Trophoblast cell (in vitro differentiated cells and primary cell): ENCODE results near the gene AFF4. TPM values are rescaled to one million over a fixed set of nuclear protein-coding genes. Genes with fewer than 3 reads are reported as not detected.
"Not testable (repeated sequence)": the region's sequence is repeated elsewhere in the genome, so short reads cannot be mapped to it uniquely, and the experiment has no call there.

ENCODE experiments used
- DNase-seq, 2 donors: peaks; one replicate each; pipeline ENCODE4 v3.0.0-alpha.2; 2016
- H2AFZ ChIP-seq: 2 replicates; pipeline ENCODE4 v1.6.1; 2013; ENCODE audit warnings: low read length, moderate library complexity, mild to moderate bottlenecking; ENCODE audit not compliant: insufficient read depth, poor library complexity
- H2AK5ac ChIP-seq: 2 replicates; pipeline ENCODE4 v1.6.1; 2013; ENCODE audit warnings: mild to moderate bottlenecking, low read length
- H2BK120ac ChIP-seq: 2 replicates; pipeline ENCODE4 v1.6.1; 2013; ENCODE audit warnings: low read length, mild to moderate bottlenecking, moderate library complexity; ENCODE audit not compliant: insufficient read depth, poor library complexity
- H2BK12ac ChIP-seq: 2 replicates; pipeline ENCODE4 v1.6.1; 2013; ENCODE audit warnings: mild to moderate bottlenecking, low read length, moderate library complexity
- H2BK5ac ChIP-seq: 2 replicates; pipeline ENCODE4 v1.6.1; 2013; ENCODE audit warnings: low read length, low read depth, moderate library complexity, mild to moderate bottlenecking; ENCODE audit not compliant: poor library complexity
- H3K14ac ChIP-seq: 2 replicates; pipeline ENCODE4 v1.6.1; 2013; ENCODE audit warnings: mild to moderate bottlenecking, low read length
- H3K18ac ChIP-seq: 2 replicates; pipeline ENCODE4 v1.6.1; 2013; ENCODE audit warnings: mild to moderate bottlenecking, low read length
- H3K23ac ChIP-seq: 2 replicates; pipeline ENCODE4 v1.6.1; 2013; ENCODE audit warnings: low read length
- H3K27ac ChIP-seq: 2 replicates; pipeline ENCODE4 v1.5.1; 2013; ENCODE audit warnings: low read depth, mild to moderate bottlenecking, inconsistent platforms, low read length, moderate library complexity
- H3K27me3 ChIP-seq: 2 replicates; pipeline ENCODE4 v1.6.1; 2013; ENCODE audit warnings: inconsistent platforms, mild to moderate bottlenecking, low read length, moderate library complexity; ENCODE audit not compliant: insufficient read depth
- H3K36me3 ChIP-seq, 2 experiments: 1 replicate in 1 of 2; 2 replicates in 1 of 2; pipeline ENCODE4 v1.6.1; 2013; ENCODE audit warnings: low read length in 2 of 2, mild to moderate bottlenecking in 2 of 2, moderate library complexity in 1 of 2; ENCODE audit not compliant: insufficient read depth in 2 of 2, control insufficient read depth in 1 of 2
- H3K4ac ChIP-seq: 2 replicates; pipeline ENCODE4 v1.6.1; 2013; ENCODE audit warnings: low read depth, mild to moderate bottlenecking, low read length, moderate library complexity
- H3K4me1 ChIP-seq, 2 experiments: 1 replicate in 1 of 2; 2 replicates in 1 of 2; pipeline ENCODE4 v1.6.1; 2013; ENCODE audit warnings: low read length in 2 of 2, mild to moderate bottlenecking in 2 of 2, moderate library complexity in 1 of 2; ENCODE audit not compliant: insufficient read depth in 2 of 2, control insufficient read depth in 1 of 2
- H3K4me2 ChIP-seq: 2 replicates; pipeline ENCODE4 v1.6.1; 2013; ENCODE audit warnings: inconsistent platforms, mild to moderate bottlenecking, low read length, moderate library complexity
- H3K4me3 ChIP-seq: 2 replicates; pipeline ENCODE4 v1.5.1; 2013; ENCODE audit warnings: mild to moderate bottlenecking, low read depth, low read length, inconsistent platforms
- H3K79me1 ChIP-seq: one replicate; pipeline ENCODE4 v1.6.1; 2013; ENCODE audit warnings: low read length
- H3K79me2 ChIP-seq: 2 replicates; pipeline ENCODE4 v1.6.1; 2013; ENCODE audit warnings: low read length, mild to moderate bottlenecking; ENCODE audit not compliant: control insufficient read depth, insufficient read depth, poor library complexity
- H3K9ac ChIP-seq: 2 replicates; pipeline ENCODE4 v1.6.1; 2013; ENCODE audit warnings: mild to moderate bottlenecking, low read length
- H3K9me3 ChIP-seq: 2 replicates; pipeline ENCODE4 v1.6.1; 2013; ENCODE audit warnings: low read depth, mild to moderate bottlenecking, control low read depth, inconsistent platforms, low read length; ENCODE audit not compliant: insufficient read depth
- H4K12ac ChIP-seq: 2 replicates; pipeline ENCODE4 v1.6.1; 2013; ENCODE audit warnings: low read depth, mild to moderate bottlenecking, low read length, moderate library complexity
- H4K8ac ChIP-seq: 2 replicates; pipeline ENCODE4 v1.6.1; 2013; ENCODE audit warnings: low read depth, mild to moderate bottlenecking, low read length, moderate library complexity
- H4K91ac ChIP-seq: one replicate; pipeline ENCODE4 v1.6.1; 2013; ENCODE audit warnings: low read depth, mild to moderate bottlenecking, low read length, moderate library complexity
- WGBS: extraction: QIAGEN DNeasy Blood & Tissue Kit; methylation state at CpG from one replicate; pipeline ENCODE4 v1.1.7; 2013; ENCODE audit warnings: missing lambda C conversion rate; ENCODE audit not compliant: insufficient read length, insufficient coverage; ENCODE audit errors: extremely low coverage; 5-methylcytosine and 5-hydroxymethylcytosine counted together
- polyA plus RNA-seq: library from polyadenylated mRNA; stranded (reverse); fragments of 200-250 nt; gene quantifications from 2 replicates; pipeline ENCODE4 v1.2.3, GENCODE V29; 2013

AFF4 gene, protein sequence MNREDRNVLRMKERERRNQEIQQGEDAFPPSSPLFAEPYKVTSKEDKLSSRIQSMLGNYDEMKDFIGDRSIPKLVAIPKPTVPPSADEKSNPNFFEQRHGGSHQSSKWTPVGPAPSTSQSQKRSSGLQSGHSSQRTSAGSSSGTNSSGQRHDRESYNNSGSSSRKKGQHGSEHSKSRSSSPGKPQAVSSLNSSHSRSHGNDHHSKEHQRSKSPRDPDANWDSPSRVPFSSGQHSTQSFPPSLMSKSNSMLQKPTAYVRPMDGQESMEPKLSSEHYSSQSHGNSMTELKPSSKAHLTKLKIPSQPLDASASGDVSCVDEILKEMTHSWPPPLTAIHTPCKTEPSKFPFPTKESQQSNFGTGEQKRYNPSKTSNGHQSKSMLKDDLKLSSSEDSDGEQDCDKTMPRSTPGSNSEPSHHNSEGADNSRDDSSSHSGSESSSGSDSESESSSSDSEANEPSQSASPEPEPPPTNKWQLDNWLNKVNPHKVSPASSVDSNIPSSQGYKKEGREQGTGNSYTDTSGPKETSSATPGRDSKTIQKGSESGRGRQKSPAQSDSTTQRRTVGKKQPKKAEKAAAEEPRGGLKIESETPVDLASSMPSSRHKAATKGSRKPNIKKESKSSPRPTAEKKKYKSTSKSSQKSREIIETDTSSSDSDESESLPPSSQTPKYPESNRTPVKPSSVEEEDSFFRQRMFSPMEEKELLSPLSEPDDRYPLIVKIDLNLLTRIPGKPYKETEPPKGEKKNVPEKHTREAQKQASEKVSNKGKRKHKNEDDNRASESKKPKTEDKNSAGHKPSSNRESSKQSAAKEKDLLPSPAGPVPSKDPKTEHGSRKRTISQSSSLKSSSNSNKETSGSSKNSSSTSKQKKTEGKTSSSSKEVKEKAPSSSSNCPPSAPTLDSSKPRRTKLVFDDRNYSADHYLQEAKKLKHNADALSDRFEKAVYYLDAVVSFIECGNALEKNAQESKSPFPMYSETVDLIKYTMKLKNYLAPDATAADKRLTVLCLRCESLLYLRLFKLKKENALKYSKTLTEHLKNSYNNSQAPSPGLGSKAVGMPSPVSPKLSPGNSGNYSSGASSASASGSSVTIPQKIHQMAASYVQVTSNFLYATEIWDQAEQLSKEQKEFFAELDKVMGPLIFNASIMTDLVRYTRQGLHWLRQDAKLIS
- 66.8 and 66.9 TPM in 2 replicates for polyA plus RNA-seq

DNA sequence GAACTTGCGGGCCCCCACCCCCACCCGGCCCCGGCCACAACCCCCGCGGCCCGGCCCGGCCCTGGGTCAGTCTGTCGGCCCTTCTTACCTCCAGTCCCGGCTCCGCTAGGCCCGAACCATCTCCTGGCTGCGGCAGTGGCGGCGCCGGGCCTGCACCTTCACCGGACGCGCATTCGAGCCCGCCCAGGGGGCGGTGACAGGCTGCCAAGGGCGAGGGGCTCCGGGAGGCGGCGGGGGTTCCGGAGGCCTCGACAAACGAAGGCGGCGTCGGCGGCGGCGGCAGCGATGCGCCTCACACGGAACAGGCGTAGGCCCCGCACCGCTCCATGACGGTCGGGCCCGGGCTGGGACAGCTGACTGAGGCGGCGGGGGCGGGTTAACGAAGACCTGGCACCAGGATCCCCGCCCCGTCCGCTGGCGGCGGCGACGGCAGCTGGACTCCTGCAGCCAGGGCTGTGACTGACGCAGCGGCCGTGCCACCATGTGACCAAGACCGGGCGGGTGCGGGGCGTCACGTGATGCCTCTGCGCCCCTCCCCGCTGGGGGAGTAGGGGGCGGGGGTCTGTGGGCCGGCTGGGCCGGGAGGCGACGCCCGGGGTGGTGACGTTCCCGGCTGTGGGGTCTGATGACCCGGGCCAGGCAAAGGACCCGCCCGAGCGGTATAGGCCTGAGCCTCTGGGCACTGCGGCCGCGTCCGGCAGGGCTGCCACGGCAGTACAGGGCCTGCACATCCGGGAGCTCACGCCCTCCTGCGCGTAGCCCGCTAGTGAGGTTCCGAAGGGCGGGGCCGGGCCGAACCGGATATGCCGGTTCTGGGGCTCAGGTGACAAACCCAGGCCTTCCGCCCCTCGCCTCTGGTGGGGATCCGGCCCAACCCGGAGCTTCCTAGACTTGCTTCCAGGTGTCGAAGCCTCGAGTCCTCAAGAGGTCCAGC lies at the start of gene AFF4:
Gene AFF4, minus strand, starts transcription at position 464 of the 934 bp plus-strand sequence. CDS start 26,445 bp downstream, outside the sequence.
- Histone ChIP-seq H3K27me3 (no peaks in the 10 kb centered on the region), H3K4me3 (peak within 1 kb of the TSS; percentile 92), H3K4ac (peak within 1 kb of the TSS; percentile 92), H3K23ac (no peak within 1 kb of the TSS), H2BK5ac (peak within 1 kb of the TSS; percentile 65), H3K79me2 (peaks cover 21% of the 10 kb centered on the region), H3K14ac (peak within 1 kb of the TSS; percentile 82), H2AFZ (peak within 1 kb of the TSS; percentile 77), H2AK5ac (peak within 1 kb of the TSS; percentile 61), H2BK12ac (no peak within 1 kb of the TSS), H3K27ac (peak within 1 kb of the TSS; percentile 94), H3K4me2 (peak within 1 kb of the TSS; percentile 68), H3K4me1 (peaks cover 4 to 5% of the 10 kb centered on the region in 2 experiments), H3K79me1 (peaks cover 16% of the 10 kb centered on the region), H3K36me3 (no peaks in the 10 kb centered on the region), H3K9me3 (no peaks in the 10 kb centered on the region), H4K91ac (peak within 1 kb of the TSS; percentile 92), H2BK120ac (peak within 1 kb of the TSS; percentile 74), H3K18ac (peak within 1 kb of the TSS; percentile 88), H4K8ac (peak within 1 kb of the TSS; percentile 95), H3K9ac (peak within 1 kb of the TSS; percentile 97), H4K12ac (peak within 1 kb of the TSS; percentile 79)
- WGBS, result no CpG with 5 or more reads among the region's 98 CpGs
- peak; percentile 97 to 98 for DNase-seq

DNA sequence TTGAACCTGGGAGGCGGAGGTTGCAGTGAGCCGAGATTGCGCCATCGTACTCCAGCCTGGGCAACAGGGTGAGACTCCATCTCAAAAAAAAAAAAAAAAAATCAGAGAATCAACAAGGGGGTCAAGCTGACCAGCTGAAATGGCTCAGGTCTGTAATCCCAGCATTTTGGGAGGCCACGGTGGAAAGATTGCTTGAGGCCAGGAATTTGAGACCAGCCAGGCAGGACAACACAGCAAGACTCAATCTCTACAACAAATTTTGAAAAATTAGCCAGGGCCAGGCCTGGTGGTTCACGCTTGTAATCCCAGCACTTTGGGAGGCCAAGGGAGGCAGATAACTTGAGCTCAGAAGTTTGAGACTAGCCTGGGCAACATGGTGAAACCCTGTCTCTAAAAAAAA lies 45.0 kb upstream of the AFF4 start:
- H2BK5ac ChIP-seq, H3K4ac ChIP-seq, H3K4me2 ChIP-seq, H3K23ac ChIP-seq, H3K9ac ChIP-seq, H3K79me1 ChIP-seq, H3K18ac ChIP-seq, H3K9me3 ChIP-seq, H2BK12ac ChIP-seq, H2AFZ ChIP-seq, H3K4me3 ChIP-seq, H4K91ac ChIP-seq, H3K27me3 ChIP-seq, H3K79me2 ChIP-seq, H4K8ac ChIP-seq, H2BK120ac ChIP-seq, H3K27ac ChIP-seq, H2AK5ac ChIP-seq, H3K4me1 ChIP-seq, H4K12ac ChIP-seq, H3K14ac ChIP-seq, DNase-seq: not testable (repeated sequence)
- no CpG with 5 or more reads among the region's 6 CpGs for WGBS
- H3K36me3 ChIP-seq, result peaks cover 4 to 15% of the 10 kb centered on the region in 2 experiments

DNA sequence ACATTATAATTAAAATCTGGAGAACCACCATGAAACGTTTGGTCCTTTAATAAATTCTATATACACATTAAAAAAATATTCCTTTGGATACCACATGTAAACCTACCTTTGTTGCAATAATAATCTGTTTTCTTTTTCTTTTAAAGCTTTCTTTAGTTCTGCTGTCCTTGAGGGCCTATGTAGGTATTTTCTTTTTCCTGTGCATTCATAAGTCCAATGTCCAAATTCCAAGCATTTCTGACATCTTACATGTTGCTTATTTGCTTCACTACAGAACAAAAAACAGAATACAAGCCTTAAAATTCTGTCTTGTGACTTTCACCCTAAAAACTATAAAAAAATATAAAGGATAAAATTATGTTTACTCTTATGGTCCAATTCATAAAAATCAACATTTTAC lies 43.2 kb upstream of the AFF4 start:
- no peak overlapping the region for H3K27ac ChIP-seq
- H3K4me3 ChIP-seq, result no peak overlapping the region
- no peak overlapping the region for H4K12ac ChIP-seq
- no peaks in the 10 kb centered on the region for H3K9me3 ChIP-seq
- H3K4me1 ChIP-seq, result no peaks in the 10 kb centered on the region
- H3K36me3 ChIP-seq, result peaks cover 7 to 18% of the 10 kb centered on the region in 2 experiments
- H3K79me2 ChIP-seq, result no peaks in the 10 kb centered on the region
- no peak overlapping the region for H2BK120ac ChIP-seq
- H3K27me3 ChIP-seq, result no peaks in the 10 kb centered on the region
- no peaks in the 10 kb centered on the region for H3K79me1 ChIP-seq
- H3K9ac ChIP-seq, result no peak overlapping the region
- H2BK5ac ChIP-seq, result no peak overlapping the region
- no peak overlapping the region for H3K18ac ChIP-seq
- WGBS, result no CpG with 5 or more reads among the region's 1 CpG
- H2BK12ac ChIP-seq, result no peak overlapping the region
- no peak overlapping the region for H4K8ac ChIP-seq
- H2AFZ ChIP-seq, result no peak overlapping the region
- H3K4ac ChIP-seq, result no peak overlapping the region
- H3K4me2 ChIP-seq, result no peak overlapping the region
- no peak overlapping the region for H3K23ac ChIP-seq
- peak in 1 of 2 donors; percentile 50 for DNase-seq
- H2AK5ac ChIP-seq, result no peak overlapping the region
- no peak overlapping the region for H4K91ac ChIP-seq
- no peak overlapping the region for H3K14ac ChIP-seq
